ENCODE measurements around the gene XAB2.

XAB2 gene

DNA sequence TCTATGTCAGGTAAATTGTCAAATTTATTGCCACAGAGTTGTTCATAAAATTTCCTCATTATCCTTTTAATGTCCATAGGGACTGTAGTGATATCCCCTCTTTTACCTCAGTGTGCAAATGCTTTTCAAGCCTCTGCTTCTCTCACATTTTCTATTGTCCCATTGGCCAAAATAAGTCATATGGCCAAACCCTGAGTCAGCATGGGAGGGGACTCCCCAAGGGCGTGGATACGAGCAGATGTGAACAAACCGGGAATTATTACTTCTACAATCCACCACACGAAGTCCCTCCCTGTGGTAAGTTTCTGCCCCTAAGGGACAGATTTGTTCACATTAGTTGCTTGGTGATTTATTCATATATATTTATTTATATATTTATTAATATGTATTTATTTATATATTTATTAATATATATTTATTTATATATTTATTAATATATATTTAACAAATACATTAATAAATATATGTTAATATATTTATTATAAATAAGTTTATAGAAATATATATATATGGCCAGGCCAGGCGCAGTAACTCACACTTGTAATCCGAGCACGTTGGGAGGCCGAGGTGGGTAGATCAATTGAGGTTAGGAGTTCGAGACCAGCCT, 53.8 kb downstream of the XAB2 start:
- no peak for DNase-seq (ENCODE audit: low read depth)

DNA sequence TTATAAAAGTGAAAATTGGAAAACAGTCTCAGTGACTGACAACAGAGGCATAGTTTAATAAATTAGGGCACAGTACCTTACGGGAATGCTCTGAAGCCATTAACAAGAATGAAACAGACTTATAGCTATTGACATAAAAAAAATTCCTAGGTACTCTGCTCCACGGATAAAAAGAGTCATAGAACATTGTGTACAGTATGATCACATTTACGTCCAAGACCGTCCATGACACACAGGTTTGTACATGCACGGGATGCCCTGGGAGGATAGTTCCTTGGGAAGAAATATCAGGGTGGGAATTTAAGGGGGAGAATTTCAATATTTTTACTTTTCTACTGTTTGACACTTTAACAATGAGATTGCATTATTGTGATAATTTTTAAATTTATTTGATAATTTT, 58.6 kb downstream of the XAB2 start:
- no peak for DNase-seq (ENCODE audit: low read depth)

Data from activated T-helper 9 cell treated with anti-CD3 and anti-CD28 coated beads, Interleukin-2, amount 50 U/mL, for 16 hours (primary cell).